Ectodermal cell (in vitro differentiated cells): ENCODE measurements around the gene SLC1A4.
"Not testable (repeated sequence)": the region's sequence is repeated elsewhere in the genome, so short reads cannot be mapped to it uniquely, and the experiment has no call there.

Experiments
- H3K27ac ChIP-seq: 2 replicates; pipeline ENCODE4 v1.7.0; 2013; ENCODE audit warnings: mild to moderate bottlenecking, low read depth, low read length; ENCODE audit not compliant: insufficient read depth, poor library complexity, severe bottlenecking
- H3K27me3 ChIP-seq: 2 replicates; pipeline ENCODE4 v1.7.0; 2013; ENCODE audit warnings: mild to moderate bottlenecking, low read length; ENCODE audit not compliant: insufficient read depth, control insufficient read depth, poor library complexity, severe bottlenecking
- H3K36me3 ChIP-seq: one replicate; pipeline ENCODE4 v1.7.0; 2013; ENCODE audit warnings: low read length; ENCODE audit not compliant: control insufficient read depth, insufficient read depth
- H3K4me1 ChIP-seq: one replicate; pipeline ENCODE4 v1.7.0; 2013; ENCODE audit warnings: low read length; ENCODE audit not compliant: control insufficient read depth, insufficient read depth
- H3K4me3 ChIP-seq: 2 replicates; pipeline ENCODE4 v1.7.0; 2013; ENCODE audit warnings: low read depth, low read length, control low read depth; ENCODE audit not compliant: insufficient read depth
- H3K9me3 ChIP-seq: 2 replicates; pipeline ENCODE4 v1.7.0; 2013; ENCODE audit warnings: mild to moderate bottlenecking, low read length, moderate library complexity; ENCODE audit not compliant: control insufficient read depth
- WGBS, 2 experiments: methylation state at CpG; one replicate each; pipeline ENCODE4 v1.1.7; 2013; ENCODE audit warnings: missing lambda C conversion rate in 2 of 2; 5-methylcytosine and 5-hydroxymethylcytosine counted together

Gene SLC1A4

DNA sequence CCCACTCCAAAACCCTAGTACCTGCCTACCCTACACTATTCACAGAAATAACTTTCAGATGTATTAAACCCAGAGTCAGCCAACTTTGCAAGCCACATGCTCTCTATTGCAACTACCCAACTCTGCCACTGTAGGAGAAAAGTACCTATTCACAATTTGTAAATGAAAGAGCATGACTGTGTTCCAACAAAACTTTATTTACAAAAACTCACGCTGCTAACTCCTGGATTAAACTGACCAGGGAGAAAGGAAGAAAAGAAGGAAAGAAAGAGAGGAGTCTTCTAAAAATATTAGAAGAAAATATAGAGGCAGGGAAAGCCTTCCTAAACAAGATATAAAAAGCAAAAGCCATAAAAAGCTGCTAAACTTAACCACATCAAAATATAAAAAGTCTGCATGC, 24.6 kb downstream of the SLC1A4 start:
- Histone ChIP-seq H3K27me3 (no peaks in the 10 kb centered on the region), H3K36me3 (no peaks in the 10 kb centered on the region), H3K27ac (no peak overlapping the region), H3K9me3 (no peaks in the 10 kb centered on the region), H3K4me1 (no peaks in the 10 kb centered on the region), H3K4me3 (no peak overlapping the region)
- no CpG with 5 or more reads among the region's 1 CpG for WGBS, 2 experiments

DNA sequence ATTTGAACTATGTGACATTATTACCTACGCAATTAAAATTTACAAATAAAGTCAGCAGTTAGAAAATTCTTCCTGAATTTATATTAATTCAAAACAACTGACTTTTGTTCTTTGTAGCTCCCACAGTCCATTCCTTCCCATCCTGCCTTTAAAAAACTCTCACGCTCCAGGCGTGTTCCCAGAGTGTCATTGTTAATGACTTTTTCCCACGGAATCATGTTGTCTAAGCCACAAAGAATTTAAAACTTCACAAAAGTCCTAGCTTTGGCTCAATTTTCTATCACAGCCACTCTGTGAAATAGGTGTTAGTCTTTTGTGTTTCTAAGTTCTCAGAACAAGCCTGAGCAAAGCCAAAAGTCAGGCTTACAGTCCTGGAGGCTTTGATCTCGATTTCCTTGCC, 26.5 kb downstream of the SLC1A4 start:
- Histone ChIP-seq H3K4me3 (no peak overlapping the region), H3K27ac (no peak overlapping the region), H3K4me1 (no peaks in the 10 kb centered on the region), H3K36me3 (no peaks in the 10 kb centered on the region), H3K27me3 (no peaks in the 10 kb centered on the region), H3K9me3 (no peaks in the 10 kb centered on the region)
- WGBS, 2 experiments, result 86 to 89% methylated on average over 5 of the region's 5 CpGs

DNA sequence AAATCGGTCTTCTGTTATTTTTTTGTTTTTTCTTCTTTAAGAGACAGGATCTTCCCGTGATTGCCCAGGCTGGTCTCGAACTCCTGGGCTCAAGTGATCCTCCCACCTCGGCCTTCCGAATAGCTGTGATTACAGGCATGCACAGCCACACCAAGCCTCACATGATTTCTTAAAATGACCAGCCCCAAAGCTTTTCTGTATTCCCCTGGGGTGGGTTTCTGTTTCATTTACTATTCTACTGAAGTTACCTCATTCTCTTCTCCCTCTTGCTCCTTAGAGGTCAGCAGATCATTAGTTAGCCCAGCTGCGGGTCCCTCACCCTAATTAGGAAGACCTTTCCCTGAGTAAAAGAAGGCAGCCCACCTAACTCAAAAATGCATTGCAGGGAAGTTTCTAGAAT, 27.6 kb downstream of the SLC1A4 start:
- no peaks in the 10 kb centered on the region for H3K4me1 ChIP-seq
- H3K4me3 ChIP-seq, result no peak overlapping the region
- H3K36me3 ChIP-seq, result no peaks in the 10 kb centered on the region
- no peaks in the 10 kb centered on the region for H3K27me3 ChIP-seq
- H3K9me3 ChIP-seq, result no peaks in the 10 kb centered on the region
- 93 to 96% methylated on average over 6 of the region's 6 CpGs for WGBS, 2 experiments
- H3K27ac ChIP-seq, result no peak overlapping the region

DNA sequence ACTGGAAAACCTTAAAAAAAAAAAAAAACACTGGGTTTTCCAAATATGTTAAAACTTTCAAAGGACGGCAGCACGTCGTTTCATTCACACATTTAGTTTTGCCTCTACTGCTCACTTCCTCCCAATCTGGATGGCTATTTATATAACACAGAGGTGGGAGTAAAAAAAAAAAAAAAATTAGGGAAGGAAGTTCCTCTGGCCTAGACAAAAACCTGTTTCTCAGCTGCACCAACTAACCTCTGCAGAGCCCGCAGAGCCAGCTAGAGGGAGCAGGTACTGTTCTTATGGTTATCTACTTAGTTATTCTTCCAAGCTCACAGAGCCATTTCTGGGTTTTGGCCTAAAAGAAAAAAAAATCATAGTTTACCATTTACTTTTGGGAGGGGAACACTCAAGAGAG, 28.1 kb downstream of the SLC1A4 start:
- no peak overlapping the region for H3K27ac ChIP-seq
- H3K4me1 ChIP-seq, result no peaks in the 10 kb centered on the region
- no peaks in the 10 kb centered on the region for H3K27me3 ChIP-seq
- no peaks in the 10 kb centered on the region for H3K36me3 ChIP-seq
- 93 to 94% methylated on average over 2 to 3 of the region's 4 CpGs for WGBS, 2 experiments
- H3K4me3 ChIP-seq, result no peak overlapping the region
- H3K9me3 ChIP-seq, result no peaks in the 10 kb centered on the region

DNA sequence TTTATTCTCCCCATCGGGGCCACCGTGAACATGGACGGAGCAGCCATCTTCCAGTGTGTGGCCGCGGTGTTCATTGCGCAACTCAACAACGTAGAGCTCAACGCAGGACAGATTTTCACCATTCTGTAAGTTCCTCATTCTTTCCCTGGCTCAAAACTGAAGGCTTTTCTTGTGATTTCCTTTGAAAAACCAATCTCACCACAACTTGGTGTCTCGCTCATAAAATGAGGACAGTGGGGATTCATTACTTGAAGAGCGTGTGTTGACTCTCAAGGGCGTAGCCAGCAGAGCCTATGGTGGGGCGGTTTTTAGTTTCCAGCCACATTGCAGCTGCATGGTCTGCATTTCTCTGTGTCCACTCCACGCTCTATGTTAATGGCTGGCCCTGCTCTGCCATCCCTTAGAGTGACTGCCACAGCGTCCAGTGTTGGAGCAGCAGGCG, 29.0 kb downstream of the SLC1A4 start:
- no peaks in the 10 kb centered on the region for H3K36me3 ChIP-seq
- WGBS, 2 experiments, result 93 to 94% methylated on average over 15 of the region's 15 CpGs
- H3K27ac ChIP-seq, result no peak overlapping the region
- no peaks in the 10 kb centered on the region for H3K4me1 ChIP-seq
- H3K27me3 ChIP-seq, result no peaks in the 10 kb centered on the region
- H3K4me3 ChIP-seq, result no peak overlapping the region
- H3K9me3 ChIP-seq, result no peaks in the 10 kb centered on the region

DNA sequence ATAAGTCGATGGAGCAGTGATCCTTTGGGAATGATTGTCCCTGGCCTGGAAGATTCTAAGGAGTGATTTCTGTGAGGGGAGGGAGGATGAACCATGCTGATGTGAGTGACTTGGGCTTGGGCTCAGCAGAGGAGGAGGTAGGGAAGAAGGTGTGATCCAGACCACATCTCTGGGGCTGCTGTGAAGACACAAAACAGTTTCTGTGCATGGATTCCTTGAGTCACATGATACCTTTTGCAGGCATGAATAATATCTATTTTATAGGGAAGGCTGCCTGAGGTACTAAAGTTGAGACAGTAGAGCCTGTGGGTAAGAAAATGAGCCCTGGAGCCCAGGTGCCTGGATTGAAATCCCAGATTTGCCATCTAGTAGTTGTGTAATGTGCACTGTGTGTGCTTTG, 29.8 kb downstream of the SLC1A4 start:
- no peaks in the 10 kb centered on the region for H3K27me3 ChIP-seq
- WGBS, 2 experiments, result 91 to 95% methylated on average over 1 of the region's 1 CpG
- no peaks in the 10 kb centered on the region for H3K36me3 ChIP-seq
- H3K4me3 ChIP-seq, result no peak overlapping the region
- no peaks in the 10 kb centered on the region for H3K9me3 ChIP-seq
- no peak overlapping the region for H3K27ac ChIP-seq
- no peaks in the 10 kb centered on the region for H3K4me1 ChIP-seq

DNA sequence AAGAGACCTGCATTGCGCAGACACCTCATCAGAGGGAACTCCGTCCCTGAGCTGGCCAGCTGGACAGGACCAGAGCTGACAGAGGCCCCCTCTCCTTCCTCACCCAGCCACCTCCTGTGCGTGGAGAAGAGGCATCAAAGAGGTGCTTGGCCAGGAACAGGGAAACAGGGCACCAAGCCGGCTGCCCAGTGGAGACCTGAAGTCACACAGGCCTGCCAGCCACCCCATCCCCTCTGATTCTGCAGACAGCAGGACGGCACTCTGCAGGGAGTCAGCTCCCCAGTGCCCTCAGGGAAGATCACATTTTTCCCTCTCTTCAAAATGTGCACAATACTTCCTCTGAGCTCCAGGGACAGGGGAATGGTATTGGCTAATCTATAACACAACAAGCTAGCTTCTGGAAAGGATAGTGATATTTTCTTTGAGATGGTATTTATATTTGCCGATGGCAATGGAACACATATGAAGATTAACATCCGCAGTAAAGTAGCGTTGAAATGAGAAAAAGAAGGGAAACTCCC, 30.5 kb downstream of the SLC1A4 start:
- Histone ChIP-seq H3K27me3 (no peaks in the 10 kb centered on the region), H3K36me3 (no peaks in the 10 kb centered on the region), H3K27ac (no peak overlapping the region), H3K9me3 (no peaks in the 10 kb centered on the region), H3K4me1 (no peaks in the 10 kb centered on the region), H3K4me3 (no peak overlapping the region)
- WGBS, 2 experiments, result 83 to 87% methylated on average over 8 of the region's 8 CpGs

DNA sequence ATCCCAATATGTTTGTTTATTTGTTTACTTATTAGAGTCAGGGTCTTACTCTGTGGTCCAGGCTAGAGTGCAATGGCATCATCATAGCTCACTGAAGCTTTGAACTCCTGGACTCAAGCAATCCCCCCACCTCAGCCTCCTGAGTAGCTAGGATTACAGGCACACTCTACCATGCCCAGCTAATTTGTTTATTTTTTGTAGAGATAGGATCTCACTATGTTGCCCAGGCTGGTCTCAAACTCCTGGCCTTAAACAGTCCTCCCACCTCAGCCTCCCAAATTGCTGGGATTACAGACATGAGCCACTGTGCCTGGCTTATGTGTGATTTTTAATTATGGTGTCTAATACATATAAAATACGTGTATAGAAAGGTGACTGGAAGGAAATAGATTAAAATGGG, 31.1 kb downstream of the SLC1A4 start:
- H3K4me3 ChIP-seq, H3K9me3 ChIP-seq, H3K4me1 ChIP-seq, H3K27ac ChIP-seq, H3K36me3 ChIP-seq, H3K27me3 ChIP-seq: not testable (repeated sequence)
- 100% methylated on average over 1 of the region's 1 CpG for WGBS, 2 experiments

DNA sequence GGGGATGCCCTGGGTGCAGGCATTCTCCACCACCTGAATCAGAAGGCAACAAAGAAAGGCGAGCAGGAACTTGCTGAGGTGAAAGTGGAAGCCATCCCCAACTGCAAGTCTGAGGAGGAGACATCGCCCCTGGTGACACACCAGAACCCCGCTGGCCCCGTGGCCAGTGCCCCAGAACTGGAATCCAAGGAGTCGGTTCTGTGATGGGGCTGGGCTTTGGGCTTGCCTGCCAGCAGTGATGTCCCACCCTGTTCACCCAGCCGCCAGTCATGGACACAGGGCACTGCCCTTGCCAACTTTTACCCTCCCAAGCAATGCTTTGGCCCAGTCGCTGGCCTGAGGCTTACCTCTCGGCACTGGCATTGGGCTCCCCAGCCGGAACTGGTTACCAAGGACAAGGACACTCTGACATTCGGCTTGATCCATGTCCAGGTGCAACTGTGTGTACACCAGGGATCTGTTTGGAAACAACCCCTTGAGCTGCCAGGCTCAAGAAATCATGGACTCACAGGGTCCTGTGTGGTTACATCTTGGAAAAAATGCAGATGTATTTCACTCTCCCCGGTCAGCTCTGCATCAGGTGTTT, 31.8 kb downstream of the SLC1A4 start:
- no peak overlapping the region for H3K4me3 ChIP-seq
- no peaks in the 10 kb centered on the region for H3K27me3 ChIP-seq
- no peaks in the 10 kb centered on the region for H3K4me1 ChIP-seq
- H3K36me3 ChIP-seq, result no peaks in the 10 kb centered on the region
- WGBS, 2 experiments, result 91 to 92% methylated on average over 11 of the region's 11 CpGs
- H3K9me3 ChIP-seq, result no peaks in the 10 kb centered on the region
- no peak overlapping the region for H3K27ac ChIP-seq

DNA sequence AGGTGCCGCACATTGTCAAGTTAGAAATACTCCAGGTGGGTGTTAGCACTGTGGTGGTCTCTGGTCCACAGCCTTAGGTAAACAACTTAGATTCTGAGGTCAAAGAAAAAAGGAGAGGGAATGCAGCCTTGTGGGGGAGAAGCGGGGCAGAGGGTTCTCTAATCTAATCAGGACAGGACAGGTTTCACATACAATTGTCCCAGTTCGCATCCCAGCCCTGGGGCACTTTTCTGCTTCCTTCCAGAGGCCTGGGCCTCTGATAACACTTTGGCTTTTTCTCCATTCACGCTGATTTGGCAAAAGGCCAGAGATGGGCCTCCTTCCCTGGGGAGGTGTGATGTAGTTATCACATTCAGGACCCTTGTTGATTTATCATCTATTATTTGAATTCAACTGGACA, 32.5 kb downstream of the SLC1A4 start:
- no peak overlapping the region for H3K27ac ChIP-seq
- H3K4me1 ChIP-seq, result no peaks in the 10 kb centered on the region
- H3K9me3 ChIP-seq, result no peaks in the 10 kb centered on the region
- H3K36me3 ChIP-seq, result no peaks in the 10 kb centered on the region
- WGBS, 2 experiments, result 89 to 95% methylated on average over 4 of the region's 4 CpGs
- H3K4me3 ChIP-seq, result no peak overlapping the region
- H3K27me3 ChIP-seq, result no peaks in the 10 kb centered on the region

DNA sequence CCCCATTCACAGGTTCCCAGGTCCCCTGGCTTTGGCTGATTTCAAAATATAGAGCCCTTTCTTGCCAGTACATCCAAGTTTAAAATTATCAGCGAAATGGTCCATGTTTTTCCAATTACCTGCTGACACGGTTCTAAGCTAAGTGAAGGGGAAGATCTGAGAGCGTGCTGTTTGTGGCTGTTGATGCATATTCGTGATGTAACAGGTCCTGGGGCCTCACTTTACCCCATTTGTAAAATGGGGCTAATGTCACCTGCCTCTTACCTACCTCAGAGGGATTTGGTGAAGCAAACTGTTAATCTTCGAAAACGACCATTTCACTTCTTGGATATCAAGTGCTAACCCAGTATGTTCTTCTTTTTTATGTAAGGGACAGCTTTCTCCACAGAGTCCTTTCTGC, 33.0 kb downstream of the SLC1A4 start:
- WGBS, 2 experiments, result 92 to 96% methylated on average over 6 of the region's 6 CpGs
- H3K4me1 ChIP-seq, result no peaks in the 10 kb centered on the region
- no peak overlapping the region for H3K4me3 ChIP-seq
- H3K27me3 ChIP-seq, result no peaks in the 10 kb centered on the region
- no peaks in the 10 kb centered on the region for H3K9me3 ChIP-seq
- no peaks in the 10 kb centered on the region for H3K36me3 ChIP-seq
- no peak overlapping the region for H3K27ac ChIP-seq
